ENCODE results near the gene BEX4.
A peak's percentile ranks its signal among the peaks of the same experiment; 100 is the strongest.
"Not testable (repeated sequence)": the region's sequence is repeated elsewhere in the genome, so short reads cannot be mapped to it uniquely, and the experiment has no call there.

Gene BEX4

GRCh38 chrX:103214870-103215424, at the start of gene BEX4:
TSS of gene BEX4 (plus strand) at chrX:103215108. CDS start at chrX:103216154, 1,046 bp downstream.
- DNase-seq = peak; percentile 75 to 82

GRCh38 chrX:103170216-103170615, 44.7 kb upstream of the BEX4 start:
- no peak for DNase-seq

GRCh38 chrX:103171353-103171752, 43.6 kb upstream of the BEX4 start:
- no peak for DNase-seq

- DNase-seq = not testable (repeated sequence)
These were observed 39.7 kb upstream of the BEX4 start for GRCh38 chrX:103175256-103175655.

GRCh38 chrX:103175944-103176753, 38.8 kb upstream of the BEX4 start:
- DNase-seq = peak; percentile 7 to 73

GRCh38 chrX:103177556-103177955, 37.4 kb upstream of the BEX4 start:
- DNase-seq = no peak

- DNase-seq = no peak
These were observed 31.0 kb upstream of the BEX4 start for GRCh38 chrX:103183912-103184311.

GRCh38 chrX:103187953-103188475, 26.9 kb upstream of the BEX4 start:
- DNase-seq = no peak

- peak; percentile 2 to 5 for DNase-seq
These were observed 17.1 kb upstream of the BEX4 start for GRCh38 chrX:103197721-103198306.

GRCh38 chrX:103198668-103199067, 16.2 kb upstream of the BEX4 start:
- DNase-seq = not testable (repeated sequence)

GRCh38 chrX:103201041-103201440, 13.9 kb upstream of the BEX4 start:
- no peak for DNase-seq

GRCh38 chrX:103210056-103210455, 4.9 kb upstream of the BEX4 start:
- no peak for DNase-seq

GRCh38 chrX:103211012-103211715, 3.7 kb upstream of the BEX4 start:
- DNase-seq = peak; percentile 16 to 71

- DNase-seq = no peak
These were observed 2.0 kb upstream of the BEX4 start for GRCh38 chrX:103212749-103213457.

GRCh38 chrX:103215425-103215991, 600 bp downstream of the BEX4 start:
- DNase-seq = no peak

GRCh38 chrX:103220511-103221323, 5.8 kb downstream of the BEX4 start:
- DNase-seq = no peak

GRCh38 chrX:103225918-103226317, 11.0 kb downstream of the BEX4 start:
- not testable (repeated sequence) for DNase-seq

GRCh38 chrX:103233263-103233662, 18.4 kb downstream of the BEX4 start:
- DNase-seq = no peak

GRCh38 chrX:103234869-103235268, 20.0 kb downstream of the BEX4 start:
- DNase-seq = no peak

- not testable (repeated sequence) for DNase-seq
These were observed 20.7 kb downstream of the BEX4 start for GRCh38 chrX:103235608-103236007.

- DNase-seq = no peak
These were observed 21.4 kb downstream of the BEX4 start for GRCh38 chrX:103236296-103236695.
